BLaER1 (cell line): ENCODE data around the gene CNOT3.
"Not testable (repeated sequence)": the region's sequence is repeated elsewhere in the genome, so short reads cannot be mapped to it uniquely, and the experiment has no call there.

Experiments
- H3K27ac ChIP-seq: shearing (Covaris generic); formaldehyde crosslinking; 2 replicates; pipeline ENCODE4 v1.8.1; 2022
- H3K27me3 ChIP-seq: shearing (Covaris generic); formaldehyde crosslinking; 2 replicates; pipeline ENCODE4 v1.8.1; 2022
- H3K36me3 ChIP-seq: shearing (Covaris generic); formaldehyde crosslinking; 2 replicates; pipeline ENCODE4 v1.8.1; 2022
- H3K4me1 ChIP-seq: shearing (Covaris generic); formaldehyde crosslinking; 2 replicates; pipeline ENCODE4 v1.8.1; 2022
- H3K4me2 ChIP-seq: shearing (Covaris generic); formaldehyde crosslinking; 2 replicates; pipeline ENCODE4 v1.8.1; 2022
- H3K4me3 ChIP-seq: shearing (Covaris generic); formaldehyde crosslinking; 2 replicates; pipeline ENCODE4 v1.8.1; 2022
- H3K9ac ChIP-seq: shearing (Covaris generic); formaldehyde crosslinking; 2 replicates; pipeline ENCODE4 v1.8.1; 2022
- H3K9me3 ChIP-seq: shearing (Covaris generic); formaldehyde crosslinking; 2 replicates; pipeline ENCODE4 v1.8.1; 2022
- H4K20me1 ChIP-seq: shearing (Covaris generic); formaldehyde crosslinking; 2 replicates; pipeline ENCODE4 v1.8.1; 2022
- Cebpa-rat ChIP-seq: shearing (Covaris generic); IDR thresholded peaks from 2 replicates; pipeline ENCODE4 v1.8.1; 2022

CNOT3 gene

GRCh38 chr19:54165222-54165621 lies 27.7 kb downstream of the CNOT3 start:
- Histone ChIP-seq H4K20me1 (peaks cover 14% of the 10 kb centered on the region; the same call in 1 of the 2 replicates), H3K4me2 (no peak overlapping the region), H3K27me3 (no peaks in the 10 kb centered on the region), H3K36me3 (no peaks in the 10 kb centered on the region), H3K4me1 (peaks cover 48% of the 10 kb centered on the region), H3K9ac (no peak overlapping the region), H3K9me3 (no peaks in the 10 kb centered on the region), H3K4me3 (no peak overlapping the region), H3K27ac (no peak overlapping the region)
- TF ChIP-seq Cebpa-rat: no peak

GRCh38 chr19:54168174-54168917 lies 30.8 kb downstream of the CNOT3 start:
- H4K20me1 ChIP-seq: no peaks in the 10 kb centered on the region
- no peak overlapping the region for H3K4me3 ChIP-seq
- H3K9ac ChIP-seq: peak overlapping the region; percentile 36; the same call in 1 of the 2 replicates
- peaks cover 30% of the 10 kb centered on the region for H3K4me1 ChIP-seq
- H3K27me3 ChIP-seq: no peaks in the 10 kb centered on the region
- peak overlapping the region; percentile 59 for H3K27ac ChIP-seq
- TF ChIP-seq Cebpa-rat: no peak
- H3K9me3 ChIP-seq: no peaks in the 10 kb centered on the region
- H3K36me3 ChIP-seq: no peaks in the 10 kb centered on the region
- H3K4me2 ChIP-seq: peak overlapping the region; percentile 74

DNA sequence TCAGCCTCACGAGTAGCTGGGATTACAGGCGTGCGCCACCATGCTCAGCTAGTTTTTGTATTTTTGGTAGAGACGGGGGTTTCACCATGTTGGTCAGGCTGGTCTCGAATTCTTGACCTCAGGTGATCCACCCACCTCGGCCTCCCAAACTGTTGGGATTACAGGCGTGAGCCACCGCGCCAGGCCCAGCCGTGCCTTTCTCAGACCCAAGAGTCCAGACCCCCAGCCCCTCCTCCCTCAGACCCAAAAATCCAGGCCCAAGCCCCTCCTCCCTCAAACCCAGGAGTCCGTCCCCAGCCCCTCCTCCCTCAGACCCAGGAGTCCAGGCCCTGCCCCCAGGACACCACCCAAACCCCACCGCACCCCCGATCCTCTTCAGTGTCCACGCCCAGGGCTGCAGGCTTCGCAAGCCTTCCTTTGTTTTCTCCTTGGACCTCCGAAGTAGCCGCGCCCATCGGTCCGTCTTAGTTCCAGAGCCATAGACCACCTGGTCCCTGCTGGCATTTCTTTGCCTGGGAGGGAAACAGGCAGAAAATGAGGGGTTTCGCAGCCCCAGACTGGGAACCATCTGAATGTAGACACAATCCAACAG lies 31.7 kb downstream of the CNOT3 start:
- H3K36me3 ChIP-seq: no peaks in the 10 kb centered on the region
- H3K4me3 ChIP-seq: no peak overlapping the region
- H4K20me1 ChIP-seq: no peaks in the 10 kb centered on the region
- H3K4me1 ChIP-seq: peaks cover 31% of the 10 kb centered on the region
- no peak for TF ChIP-seq Cebpa-rat
- H3K9me3 ChIP-seq: no peaks in the 10 kb centered on the region
- no peak overlapping the region for H3K9ac ChIP-seq
- H3K27ac ChIP-seq: no peak overlapping the region
- no peaks in the 10 kb centered on the region for H3K27me3 ChIP-seq
- no peak overlapping the region for H3K4me2 ChIP-seq

GRCh38 chr19:54171736-54172431 lies 34.3 kb downstream of the CNOT3 start:
- H4K20me1 ChIP-seq, H3K4me2 ChIP-seq, H3K9me3 ChIP-seq, H3K9ac ChIP-seq, H3K27me3 ChIP-seq, H3K4me3 ChIP-seq: not testable (repeated sequence)
- H3K4me1 ChIP-seq: peaks cover 41% of the 10 kb centered on the region
- 0 out of 2 replicates have a peak overlapping the region, but pooled peaks have one; percentile 26 for H3K27ac ChIP-seq
- peaks cover 18% of the 10 kb centered on the region for H3K36me3 ChIP-seq

DNA sequence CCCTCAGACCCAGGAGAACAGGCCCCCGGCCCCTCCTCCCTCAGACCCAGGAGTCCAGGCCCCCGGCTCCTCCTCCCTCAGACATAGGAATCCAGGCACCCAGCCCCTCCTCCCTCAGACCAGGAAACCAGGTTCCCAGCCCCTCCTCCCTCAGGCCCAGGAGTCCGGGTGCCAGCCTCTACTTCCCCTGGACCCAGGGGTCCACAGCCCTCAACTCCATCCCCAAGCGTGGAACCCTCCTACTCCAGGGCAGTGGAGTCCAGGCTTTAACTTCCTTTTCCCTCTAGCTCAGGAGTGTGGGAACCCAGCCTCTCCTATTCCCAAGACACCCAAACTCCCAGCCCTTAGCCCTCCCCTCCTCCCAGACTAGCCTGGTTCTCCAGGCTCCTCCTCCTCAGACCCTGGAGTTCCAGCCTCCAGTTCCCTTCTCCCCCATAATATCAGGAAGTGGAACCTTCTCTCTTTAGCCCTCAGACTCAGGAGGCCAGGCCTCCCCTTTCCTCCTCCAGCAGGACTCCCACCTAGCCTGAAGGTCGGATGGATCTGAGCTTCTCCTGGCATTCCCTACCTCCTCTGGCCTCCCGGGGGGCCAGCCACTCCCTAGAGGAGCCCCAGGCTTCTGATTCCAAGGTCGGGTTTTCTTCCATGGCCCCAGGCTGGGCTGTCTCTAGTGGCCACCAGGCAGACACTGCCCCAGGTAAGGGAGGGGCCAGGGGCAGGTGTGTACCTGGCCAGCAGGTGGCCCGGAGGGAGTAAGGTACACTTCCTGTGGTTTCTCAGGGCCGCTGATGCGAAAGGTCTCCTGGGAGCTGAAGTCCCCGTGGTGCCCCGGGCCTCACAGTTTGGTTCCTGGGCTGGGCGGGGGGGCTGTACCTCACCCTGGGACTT lies 35.2 kb downstream of the CNOT3 start, which contains the start of gene TMC4:
Gene TMC4 (minus strand): TSS at position 690 of the 888 bp plus-strand sequence. CDS start 43 bp downstream, at position 647.
- no peaks in the 10 kb centered on the region for H4K20me1 ChIP-seq
- H3K27ac ChIP-seq: peak within 1 kb of the TSS; percentile 46
- no peak within 1 kb of the TSS for H3K9ac ChIP-seq
- no peak within 1 kb of the TSS for H3K4me3 ChIP-seq
- peaks cover 25% of the 10 kb centered on the region for H3K36me3 ChIP-seq
- no peaks in the 10 kb centered on the region for H3K27me3 ChIP-seq
- H3K4me1 ChIP-seq: peaks cover 41% of the 10 kb centered on the region
- H3K9me3 ChIP-seq: no peaks in the 10 kb centered on the region
- TF ChIP-seq Cebpa-rat: no peak
- peak within 1 kb of the TSS; percentile 72 for H3K4me2 ChIP-seq

- Histone ChIP-seq H3K27ac (no peak overlapping the region), H3K9me3 (no peaks in the 10 kb centered on the region), H4K20me1 (no peaks in the 10 kb centered on the region), H3K4me1 (peaks cover 42% of the 10 kb centered on the region), H3K36me3 (peaks cover 30% of the 10 kb centered on the region), H3K4me2 (peak overlapping the region; percentile 72), H3K4me3 (no peak overlapping the region), H3K27me3 (no peaks in the 10 kb centered on the region), H3K9ac (no peak overlapping the region)
- no peak for TF ChIP-seq Cebpa-rat
Observed at GRCh38 chr19:54173359-54173699, 35.8 kb downstream of the CNOT3 start.

GRCh38 chr19:54173951-54174834 lies 36.6 kb downstream of the CNOT3 start:
- TF ChIP-seq Cebpa-rat: no peak
- no peaks in the 10 kb centered on the region for H3K27me3 ChIP-seq
- H3K4me3 ChIP-seq: no peak overlapping the region
- H3K4me1 ChIP-seq: peaks cover 48% of the 10 kb centered on the region
- no peaks in the 10 kb centered on the region for H3K9me3 ChIP-seq
- no peak overlapping the region for H3K9ac ChIP-seq
- H3K27ac ChIP-seq: peak overlapping the region; percentile 38; the same call in 1 of the 2 replicates
- peak overlapping the region; percentile 72 for H3K4me2 ChIP-seq
- peaks cover 5% of the 10 kb centered on the region for H4K20me1 ChIP-seq
- H3K36me3 ChIP-seq: peaks cover 36% of the 10 kb centered on the region

DNA sequence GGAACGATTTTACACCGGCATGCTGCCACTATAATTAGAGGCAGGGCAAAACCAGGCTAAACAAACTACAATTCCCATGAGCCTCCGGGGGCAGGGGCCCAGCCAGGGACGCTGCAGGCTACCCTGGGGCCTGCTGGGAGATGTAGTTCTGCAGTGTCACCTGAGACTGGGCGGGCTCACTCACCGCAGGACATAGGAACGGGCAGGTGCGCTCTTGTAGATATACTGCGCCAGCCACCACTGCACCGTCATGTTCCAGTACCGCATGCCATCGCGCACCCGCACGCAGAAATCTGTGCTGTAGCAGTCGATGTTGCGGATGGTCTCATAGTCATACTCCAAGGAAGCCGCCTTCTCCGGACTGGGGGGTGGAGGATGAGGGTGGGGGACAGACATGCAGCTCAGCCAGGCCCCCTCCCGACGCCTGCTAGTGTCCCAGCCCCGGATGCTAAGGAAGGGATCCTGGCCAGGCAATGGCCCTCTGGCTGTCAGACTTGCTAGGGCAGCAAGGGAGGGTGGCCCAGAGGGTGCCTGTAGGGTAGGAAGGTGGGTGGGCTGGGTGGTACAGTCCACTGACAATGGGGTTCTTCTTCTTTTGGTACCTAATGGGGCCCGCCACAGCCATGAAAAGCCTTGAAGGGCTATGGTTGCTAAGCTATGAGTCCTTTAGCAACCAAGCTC lies 41.2 kb downstream of the CNOT3 start:
- Histone ChIP-seq H3K9ac (peak overlapping the region; percentile 36), H3K4me2 (peak overlapping the region; percentile 76), H4K20me1 (peaks cover 17% of the 10 kb centered on the region), H3K36me3 (peaks cover 59% of the 10 kb centered on the region), H3K27me3 (no peaks in the 10 kb centered on the region), H3K4me1 (peaks cover 50% of the 10 kb centered on the region), H3K9me3 (no peaks in the 10 kb centered on the region), H3K27ac (peak overlapping the region; percentile 77), H3K4me3 (peak overlapping the region; percentile 23; the same call in 1 of the 2 replicates)
- no peak for TF ChIP-seq Cebpa-rat
